ENCODE data around the gene DNASE1. TPM values are rescaled to one million over a fixed set of nuclear protein-coding genes. Genes with fewer than 3 reads are reported as not detected.

Gene DNASE1
- total RNA-seq, 1 experiment from 2014 or later, result 26.0 TPM

GRCh38 chr16:3611146-3611975, 43.1 kb upstream of the DNASE1 start, which contains the start of gene SLX4:
Gene SLX4 (minus strand): TSS chr16:3611606. CDS start chr16:3608964, 2,642 bp downstream.
- Mint-ChIP-seq H3K4me3 (ENCODE audit: low read depth, unreplicated experiment) (peak within 1 kb of the TSS; percentile 98), H3K36me3 (ENCODE audit: insufficient read depth, unreplicated experiment) (peaks cover 47% of the 10 kb centered on the region), H3K4me1 (ENCODE audit: low read depth, unreplicated experiment) (peaks cover 36% of the 10 kb centered on the region), H3K27ac (ENCODE audit: unreplicated experiment) (peak within 1 kb of the TSS; percentile 89), H3K9me3 (ENCODE audit: low read depth, unreplicated experiment) (no peaks in the 10 kb centered on the region), H3K27me3 (ENCODE audit: unreplicated experiment) (no peaks in the 10 kb centered on the region)
- CTCF ChIA-PET, result interaction anchor here (0.5 to 1.1 kb wide), 2 partner anchors 32 to 273 kb away, joined by 3 to 4 read pairs; no protein-coding TSS in a partner anchor
- TF ChIP-seq CTCF (IDR thresholded peaks at IDR 0.05; ENCODE audit: unreplicated experiment), result no peak
- BruUV-seq (replicated peaks), result no TSS peak
- intact Hi-C loops (cut with micrococcal nuclease; ENCODE audit: unreplicated experiment), result no loop called here
- DNase-seq, result peak; percentile 95

GRCh38 chr16:3612510-3613466, 41.7 kb upstream of the DNASE1 start:
- BruUV-seq (replicated peaks), result no TSS peak
- CTCF ChIA-PET, result interaction anchor here (0.6 to 1.1 kb wide), 2 partner anchors 30 to 452 kb away, joined by 3 read pairs; no protein-coding TSS in a partner anchor
- Mint-ChIP-seq H3K36me3 (ENCODE audit: insufficient read depth, unreplicated experiment) (peaks cover 44% of the 10 kb centered on the region), H3K27me3 (ENCODE audit: unreplicated experiment) (no peaks in the 10 kb centered on the region), H3K9me3 (ENCODE audit: low read depth, unreplicated experiment) (no peaks in the 10 kb centered on the region), H3K27ac (ENCODE audit: unreplicated experiment) (no peak overlapping the region), H3K4me3 (ENCODE audit: low read depth, unreplicated experiment) (peak overlapping the region; percentile 98), H3K4me1 (ENCODE audit: low read depth, unreplicated experiment) (peaks cover 38% of the 10 kb centered on the region)
- intact Hi-C loops (cut with micrococcal nuclease; ENCODE audit: unreplicated experiment), result no loop called here
- no peak for TF ChIP-seq CTCF (IDR thresholded peaks at IDR 0.05; ENCODE audit: unreplicated experiment)
- no peak for DNase-seq

GRCh38 chr16:3618769-3619141, 35.7 kb upstream of the DNASE1 start:
- BruUV-seq (replicated peaks), result no TSS peak
- no peak overlapping the region for H3K4me3 Mint-ChIP-seq (ENCODE audit: low read depth, unreplicated experiment)
- intact Hi-C loops (cut with micrococcal nuclease; ENCODE audit: unreplicated experiment), result no loop called here
- H3K36me3 Mint-ChIP-seq (ENCODE audit: insufficient read depth, unreplicated experiment), result peaks cover 7% of the 10 kb centered on the region
- H3K4me1 Mint-ChIP-seq (ENCODE audit: low read depth, unreplicated experiment), result peaks cover 25% of the 10 kb centered on the region
- TF ChIP-seq CTCF (IDR thresholded peaks at IDR 0.05; ENCODE audit: unreplicated experiment), result no peak
- H3K27me3 Mint-ChIP-seq (ENCODE audit: unreplicated experiment), result no peaks in the 10 kb centered on the region
- H3K9me3 Mint-ChIP-seq (ENCODE audit: low read depth, unreplicated experiment), result no peaks in the 10 kb centered on the region
- DNase-seq, result no peak
- CTCF ChIA-PET, result interaction anchor here (1.2 kb wide), 1 partner anchor 19 kb away, joined by 3 read pairs; no protein-coding TSS in a partner anchor
- H3K27ac Mint-ChIP-seq (ENCODE audit: unreplicated experiment), result no peak overlapping the region

- Mint-ChIP-seq H3K4me3 (ENCODE audit: low read depth, unreplicated experiment) (no peak overlapping the region), H3K9me3 (ENCODE audit: low read depth, unreplicated experiment) (no peaks in the 10 kb centered on the region), H3K27me3 (ENCODE audit: unreplicated experiment) (no peaks in the 10 kb centered on the region), H3K4me1 (ENCODE audit: low read depth, unreplicated experiment) (peaks cover 6% of the 10 kb centered on the region), H3K36me3 (ENCODE audit: insufficient read depth, unreplicated experiment) (no peaks in the 10 kb centered on the region), H3K27ac (ENCODE audit: unreplicated experiment) (no peak overlapping the region)
- CTCF ChIA-PET, result no interaction called here
- BruUV-seq (replicated peaks), result TSS peak; percentile 23
- DNase-seq, result no peak
- intact Hi-C loops (cut with micrococcal nuclease; ENCODE audit: unreplicated experiment), result no loop called here
- no peak for TF ChIP-seq CTCF (IDR thresholded peaks at IDR 0.05; ENCODE audit: unreplicated experiment)
Observed at GRCh38 chr16:3623642-3624041, 30.8 kb upstream of the DNASE1 start.
